OCI-LY7 (cell line): Measurements from ENCODE around the gene DNAJC18. TPM values are rescaled to one million over a fixed set of nuclear protein-coding genes. Genes with fewer than 3 reads are reported as not detected.

Source experiments
- BruUV-seq: library from RNA; stranded (reverse); fragments of 400-500 nt; replicated peaks from 2 replicates; lab custom pipeline; 2021; lab: Mats Ljungman, UMichigan
- CTCF ChIA-PET: fragments of 300-600 bp; sonication (Branson Sonifier 250); formaldehyde crosslinking; loops from one replicate; lab custom pipeline; 2022; ENCODE audit warnings: antibody characterized with exemption; ENCODE audit not compliant: unreplicated experiment; lab: Charles Lee
- POLR2A ChIA-PET: fragments of 300-600 bp; sonication (Branson Sonifier 250); formaldehyde crosslinking; loops from one replicate; lab custom pipeline; 2022; ENCODE audit warnings: antibody characterized with exemption; lab: Charles Lee
- DNase-seq: peaks from one replicate; pipeline ENCODE4 v3.0.0-alpha.2; 2015; ENCODE audit warnings: low spot score
- H2AFZ ChIP-seq: fragments of 200-600 bp; sonication (generic), shearing (Covaris generic); 2 replicates; pipeline ENCODE4 v1.6.1; 2014; ENCODE audit warnings: mild to moderate bottlenecking, antibody characterized with exemption, low read length, moderate library complexity
- H3K27ac ChIP-seq: fragments of 200-600 bp; sonication (generic); 2 replicates; pipeline ENCODE4 v1.5.1; 2014; ENCODE audit warnings: mixed run types, low read depth, mild to moderate bottlenecking, moderate library complexity, low read length, inconsistent platforms; ENCODE audit not compliant: poor library complexity, severe bottlenecking
- H3K36me3 ChIP-seq: fragments of 200-600 bp; sonication (generic); 2 replicates; pipeline ENCODE4 v1.6.1; 2014; ENCODE audit warnings: mild to moderate bottlenecking, antibody characterized with exemption, low read length, moderate library complexity, mixed read lengths; ENCODE audit not compliant: insufficient read depth
- H3K4me1 ChIP-seq: fragments of 200-600 bp; sonication (generic); 2 replicates; pipeline ENCODE4 v1.5.1; 2014; ENCODE audit warnings: mild to moderate bottlenecking, low read length; ENCODE audit not compliant: insufficient read depth, poor library complexity, severe bottlenecking
- H3K4me2 ChIP-seq: fragments of 200-600 bp; sonication (generic); 2 replicates; pipeline ENCODE4 v1.6.1; 2014; ENCODE audit warnings: mild to moderate bottlenecking, low read length
- H3K4me3 ChIP-seq: fragments of 200-600 bp; sonication (generic); 2 replicates; pipeline ENCODE4 v1.5.1; 2014; ENCODE audit warnings: mild to moderate bottlenecking, low read depth, low read length; ENCODE audit not compliant: poor library complexity, severe bottlenecking
- H3K79me2 ChIP-seq: fragments of 200-600 bp; sonication (generic); 2 replicates; pipeline ENCODE4 v1.6.1; 2016; ENCODE audit warnings: low read depth, mild to moderate bottlenecking, low read length, moderate library complexity, mixed read lengths; ENCODE audit not compliant: insufficient read depth
- H3K9me2 ChIP-seq: fragments of 200-600 bp; sonication (generic); 2 replicates; pipeline ENCODE4 v1.6.1; 2016; ENCODE audit warnings: mild to moderate bottlenecking, low read length, mixed read lengths; ENCODE audit not compliant: insufficient read depth
- H3K9me3 ChIP-seq: fragments of 200-600 bp; sonication (generic); 2 replicates; pipeline ENCODE4 v1.6.1; 2014; ENCODE audit warnings: mild to moderate bottlenecking, mixed run types, low read length, mixed read lengths
- H4K20me1 ChIP-seq: fragments of 200-600 bp; sonication (generic); 2 replicates; pipeline ENCODE4 v1.6.1; 2014; ENCODE audit warnings: mild to moderate bottlenecking, antibody characterized with exemption, low read length, moderate library complexity, mixed read lengths; ENCODE audit not compliant: insufficient read depth
- EZH2phosphoT487 ChIP-seq: fragments of 200-600 bp; sonication (generic); IDR thresholded peaks from 2 replicates; pipeline ENCODE4 v1.6.1; 2018; ENCODE audit warnings: low read depth, borderline replicate concordance, mild to moderate bottlenecking, mixed run types, antibody characterized with exemption, low read length, moderate library complexity, mixed read lengths
- intact Hi-C: fragments of 100-400 bp; cut with micrococcal nuclease; formaldehyde crosslinking; loops from one replicate; pipeline ENCODE4 v1.10.0; 2022; ENCODE audit not compliant: unreplicated experiment
- total RNA-seq, 2 experiments: library from RNA; depleted of rRNA in 1 of 2; stranded (reverse); fragments of >200 nt in 1 of 2; shearing (Covaris generic) in 1 of 2; gene quantifications; 2 replicates each; pipeline ENCODE4 v1.2.3, GENCODE V29; 2014 to 2022
- TF ChIP-seq, protein P1 (sequence below): fragments of 200-600 bp; sonication (generic); conservative IDR thresholded peaks from 2 replicates; pipeline ENCODE4 v1.5.1; 2014; ENCODE audit warnings: mild to moderate bottlenecking, antibody characterized with exemption, low read length, moderate library complexity, mixed read lengths

Gene DNAJC18
- total RNA-seq, 2 experiments from 2014 or later, result 1.2 to 12.6 TPM

DNA sequence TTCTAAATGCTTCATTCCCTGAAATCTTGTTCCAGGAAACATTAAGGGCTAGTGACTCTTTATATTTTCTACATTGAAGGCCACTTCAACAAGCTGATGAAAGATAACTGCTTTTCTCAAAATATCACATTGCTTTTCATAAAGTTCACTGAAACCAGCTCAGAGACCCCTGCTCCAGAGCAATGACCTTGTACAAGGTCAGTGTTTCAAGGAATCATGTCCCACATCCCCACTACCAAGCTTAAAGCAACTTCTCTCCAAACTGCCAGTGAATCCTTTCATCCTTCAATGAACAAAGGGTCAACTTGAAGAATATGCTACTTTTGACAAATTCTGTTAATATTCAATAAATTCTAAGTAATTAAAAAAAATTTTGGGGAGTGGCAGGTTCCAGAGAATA, 23.5 kb downstream of the DNAJC18 start:
- ChIA-PET CTCF (no interaction called here), POLR2A (no interaction called here)
- intact Hi-C loops, result no loop called here
- no peak overlapping the region for H3K27ac ChIP-seq
- no peak overlapping the region for H2AFZ ChIP-seq
- H4K20me1 ChIP-seq, result no peaks in the 10 kb centered on the region
- no peaks in the 10 kb centered on the region for H3K36me3 ChIP-seq
- BruUV-seq, result no TSS peak
- no peak overlapping the region for H3K4me2 ChIP-seq
- TF ChIP-seq, protein P1, sequence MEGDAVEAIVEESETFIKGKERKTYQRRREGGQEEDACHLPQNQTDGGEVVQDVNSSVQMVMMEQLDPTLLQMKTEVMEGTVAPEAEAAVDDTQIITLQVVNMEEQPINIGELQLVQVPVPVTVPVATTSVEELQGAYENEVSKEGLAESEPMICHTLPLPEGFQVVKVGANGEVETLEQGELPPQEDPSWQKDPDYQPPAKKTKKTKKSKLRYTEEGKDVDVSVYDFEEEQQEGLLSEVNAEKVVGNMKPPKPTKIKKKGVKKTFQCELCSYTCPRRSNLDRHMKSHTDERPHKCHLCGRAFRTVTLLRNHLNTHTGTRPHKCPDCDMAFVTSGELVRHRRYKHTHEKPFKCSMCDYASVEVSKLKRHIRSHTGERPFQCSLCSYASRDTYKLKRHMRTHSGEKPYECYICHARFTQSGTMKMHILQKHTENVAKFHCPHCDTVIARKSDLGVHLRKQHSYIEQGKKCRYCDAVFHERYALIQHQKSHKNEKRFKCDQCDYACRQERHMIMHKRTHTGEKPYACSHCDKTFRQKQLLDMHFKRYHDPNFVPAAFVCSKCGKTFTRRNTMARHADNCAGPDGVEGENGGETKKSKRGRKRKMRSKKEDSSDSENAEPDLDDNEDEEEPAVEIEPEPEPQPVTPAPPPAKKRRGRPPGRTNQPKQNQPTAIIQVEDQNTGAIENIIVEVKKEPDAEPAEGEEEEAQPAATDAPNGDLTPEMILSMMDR, result no peak
- TF ChIP-seq EZH2phosphoT487, result no peak
- no peak overlapping the region for H3K4me3 ChIP-seq
- no peaks in the 10 kb centered on the region for H3K4me1 ChIP-seq
- H3K9me2 ChIP-seq, result no peaks in the 10 kb centered on the region
- H3K9me3 ChIP-seq, result no peaks in the 10 kb centered on the region
- no peaks in the 10 kb centered on the region for H3K79me2 ChIP-seq
- no peak for DNase-seq

DNA sequence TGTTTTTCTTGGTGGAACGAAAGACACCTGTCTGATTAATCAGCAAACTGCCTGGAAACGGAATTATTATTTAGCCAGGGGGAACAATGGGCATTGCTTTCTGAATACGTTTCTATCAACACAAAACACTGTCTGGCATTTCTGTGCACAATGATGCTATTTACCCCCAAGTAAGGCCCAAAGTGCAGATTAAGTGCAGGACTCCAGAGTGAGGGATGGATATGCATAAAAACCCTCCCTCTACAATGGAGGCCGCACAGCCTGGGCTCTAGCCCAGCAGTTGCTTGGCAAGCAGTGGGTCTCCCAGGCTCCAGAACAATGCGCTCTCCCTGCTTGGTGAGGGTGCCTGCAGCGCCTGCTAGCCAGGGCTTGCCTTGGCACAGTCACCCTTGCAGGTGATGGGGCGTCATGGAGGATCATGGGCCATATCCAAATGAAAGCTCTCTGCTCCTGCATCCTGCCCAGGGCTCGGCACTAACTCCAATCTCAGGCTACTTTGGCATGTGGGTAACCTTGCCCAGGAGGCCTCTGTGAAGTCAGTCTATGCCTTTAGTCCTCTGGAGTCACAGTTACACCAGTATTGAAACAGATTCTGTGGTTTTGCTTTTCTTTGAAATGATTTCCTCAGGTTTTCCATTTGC, 24.0 kb downstream of the DNAJC18 start:
- no peaks in the 10 kb centered on the region for H3K9me2 ChIP-seq
- no peaks in the 10 kb centered on the region for H3K9me3 ChIP-seq
- H3K4me2 ChIP-seq, result no peak overlapping the region
- ChIA-PET CTCF (interaction anchor here (0.5 kb wide), 1 partner anchor 23 kb away, joined by 4 read pairs; no protein-coding TSS in a partner anchor), POLR2A (no interaction called here)
- no peak overlapping the region for H2AFZ ChIP-seq
- no TSS peak for BruUV-seq
- H3K79me2 ChIP-seq, result no peaks in the 10 kb centered on the region
- no peak overlapping the region for H3K27ac ChIP-seq
- H3K36me3 ChIP-seq, result no peaks in the 10 kb centered on the region
- intact Hi-C loops, result no loop called here
- TF ChIP-seq, protein P1, result no peak
- TF ChIP-seq EZH2phosphoT487, result no peak
- no peak overlapping the region for H3K4me3 ChIP-seq
- H3K4me1 ChIP-seq, result no peaks in the 10 kb centered on the region
- no peak for DNase-seq
- no peaks in the 10 kb centered on the region for H4K20me1 ChIP-seq

DNA sequence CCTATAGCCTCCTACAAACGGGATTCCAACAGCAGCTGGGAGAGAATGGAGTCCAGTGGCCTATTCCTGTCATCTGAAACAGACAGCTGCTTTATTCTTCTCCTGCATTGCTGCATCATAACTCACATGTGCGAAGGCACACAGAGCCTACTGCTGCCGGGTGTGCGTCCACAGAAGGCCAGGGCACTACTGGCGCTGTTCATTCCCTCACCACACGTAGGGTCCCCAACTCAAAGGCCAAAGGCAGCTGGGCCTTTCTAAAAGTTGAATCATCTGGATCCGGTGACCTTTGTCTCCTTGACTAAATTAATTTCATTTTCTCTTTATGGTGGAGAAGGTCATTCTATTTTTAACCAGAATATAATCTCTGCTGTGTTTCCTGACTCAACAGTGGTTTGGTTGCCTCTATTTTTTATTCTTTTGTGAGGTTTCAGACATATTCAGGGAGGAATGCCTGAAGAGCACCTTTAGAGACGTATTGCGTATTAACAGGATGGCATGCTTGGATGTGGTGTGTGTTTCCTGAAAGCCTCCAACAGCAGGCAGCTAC, 24.7 kb downstream of the DNAJC18 start:
- TF ChIP-seq, protein P1, result no peak
- no peak for TF ChIP-seq EZH2phosphoT487
- Histone ChIP-seq H4K20me1 (no peaks in the 10 kb centered on the region), H3K9me3 (no peaks in the 10 kb centered on the region), H2AFZ (no peak overlapping the region), H3K4me2 (no peak overlapping the region), H3K4me3 (no peak overlapping the region), H3K79me2 (no peaks in the 10 kb centered on the region), H3K27ac (no peak overlapping the region), H3K4me1 (no peaks in the 10 kb centered on the region), H3K36me3 (no peaks in the 10 kb centered on the region), H3K9me2 (no peaks in the 10 kb centered on the region)
- ChIA-PET CTCF (no interaction called here), POLR2A (no interaction called here)
- DNase-seq, result no peak
- BruUV-seq, result no TSS peak
- intact Hi-C loops, result no loop called here
